Activated CD8-positive, alpha-beta memory T cell treated with anti-CD3 and anti-CD28 coated beads for 24 hours (primary cell): ENCODE measurements around the gene CMPK2.
"Not testable (repeated sequence)": the region's sequence is repeated elsewhere in the genome, so short reads cannot be mapped to it uniquely, and the experiment has no call there.

Experiments used
- DNase-seq: peaks from one replicate; pipeline ENCODE4 v3.0.0-alpha.2; 2020

The CMPK2 gene

GRCh38 chr2:6880200-6880733 lies 14.6 kb upstream of the CMPK2 start:
- no peak for DNase-seq

DNA sequence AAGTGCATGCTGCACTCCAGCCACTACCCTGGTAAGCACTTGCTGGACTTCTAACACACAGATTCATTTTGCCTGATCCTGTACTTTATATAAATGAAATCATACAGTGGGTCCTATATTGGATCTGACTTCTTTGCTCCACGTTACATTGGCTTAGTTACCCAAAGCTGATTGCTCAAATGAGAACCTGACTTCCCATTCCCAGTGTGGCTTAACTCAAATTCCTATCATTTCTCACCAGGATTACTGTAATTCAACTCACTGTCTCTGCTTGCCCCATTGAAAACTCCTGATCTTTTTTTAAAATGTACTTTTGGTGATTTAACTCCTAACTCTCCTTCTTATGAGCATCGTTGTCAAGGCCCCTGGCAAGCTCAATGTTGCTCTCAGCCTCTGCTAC lies 13.3 kb upstream of the CMPK2 start:
- no peak for DNase-seq

GRCh38 chr2:6878549-6878948 lies 12.8 kb upstream of the CMPK2 start:
- DNase-seq: no peak

DNA sequence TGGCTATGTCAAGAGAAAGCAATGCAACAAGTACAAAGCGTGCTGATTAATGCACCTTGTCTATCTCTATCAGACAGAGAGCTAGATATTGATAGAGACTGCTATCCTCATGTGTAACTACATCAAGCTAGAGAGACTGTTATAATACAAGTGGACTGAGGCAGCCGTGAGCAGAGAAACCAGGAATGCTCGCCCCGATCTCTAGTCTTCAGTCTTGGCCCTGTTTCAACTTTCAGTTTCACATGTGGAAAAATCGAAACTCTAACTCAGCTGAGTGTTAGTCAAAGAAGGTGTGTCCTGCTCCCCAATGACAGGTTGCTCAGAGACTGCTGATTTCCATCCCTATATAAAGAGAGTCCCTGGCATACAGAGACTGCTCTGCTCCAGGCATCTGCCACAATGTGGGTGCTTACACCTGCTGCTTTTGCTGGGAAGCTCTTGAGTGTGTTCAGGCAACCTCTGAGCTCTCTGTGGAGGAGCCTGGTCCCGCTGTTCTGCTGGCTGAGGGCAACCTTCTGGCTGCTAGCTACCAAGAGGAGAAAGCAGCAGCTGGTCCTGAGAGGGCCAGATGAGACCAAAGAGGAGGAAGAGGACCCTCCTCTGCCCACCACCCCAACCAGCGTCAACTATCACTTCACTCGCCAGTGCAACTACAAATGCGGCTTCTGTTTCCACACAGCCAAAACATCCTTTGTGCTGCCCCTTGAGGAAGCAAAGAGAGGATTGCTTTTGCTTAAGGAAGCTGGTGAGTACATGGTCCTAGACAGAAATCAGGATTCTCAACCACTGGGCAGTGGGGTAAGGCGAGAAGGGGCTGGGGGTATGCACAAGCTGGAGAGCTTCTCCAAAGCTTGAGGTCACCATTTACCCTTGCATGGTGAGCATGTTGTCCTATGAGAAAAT lies 11.9 kb upstream of the CMPK2 start, which contains the start of gene RSAD2:
Gene RSAD2 (plus strand): TSS at position 376 of the 903 bp plus-strand sequence. CDS start 24 bp downstream, at position 400.
- DNase-seq: no peak

DNA sequence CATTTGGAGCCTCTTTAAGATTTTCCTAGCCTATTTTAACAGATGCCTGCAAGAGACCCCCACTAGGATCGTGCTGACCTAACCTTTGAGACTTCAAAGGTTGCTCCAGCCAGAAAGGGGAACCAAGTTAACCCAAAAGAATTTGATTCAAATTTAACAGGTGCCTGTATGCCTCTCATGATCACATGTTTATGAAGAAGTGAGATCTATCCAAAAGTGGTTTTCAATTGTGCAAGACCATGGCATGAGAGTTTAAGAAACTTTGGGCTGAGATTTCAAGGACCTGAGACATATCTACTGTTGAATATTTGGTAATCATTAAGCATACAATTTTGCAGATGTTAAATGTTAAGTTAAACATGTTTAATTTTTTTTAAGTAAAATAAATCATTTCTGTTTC lies 10.6 kb upstream of the CMPK2 start:
- no peak for DNase-seq

DNA sequence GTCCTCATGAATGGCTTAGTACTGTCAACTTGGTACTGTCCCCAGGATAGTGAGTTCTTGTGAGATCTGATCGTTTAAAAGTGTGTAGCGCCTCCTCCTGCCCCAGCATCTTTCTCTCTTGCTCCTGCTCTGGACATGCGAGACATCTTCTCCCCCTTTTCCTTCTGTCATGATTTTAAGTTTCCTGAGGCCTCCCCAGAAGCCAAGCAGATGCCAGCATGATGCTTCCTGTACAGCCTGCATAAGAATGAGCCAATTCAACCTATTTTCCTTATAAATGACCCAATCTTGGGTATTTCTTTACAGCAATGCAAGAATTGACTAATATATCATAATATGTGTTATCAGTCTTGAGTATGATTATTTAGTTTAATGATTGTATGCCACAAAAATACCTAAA lies 8.3 kb upstream of the CMPK2 start:
- no peak for DNase-seq

DNA sequence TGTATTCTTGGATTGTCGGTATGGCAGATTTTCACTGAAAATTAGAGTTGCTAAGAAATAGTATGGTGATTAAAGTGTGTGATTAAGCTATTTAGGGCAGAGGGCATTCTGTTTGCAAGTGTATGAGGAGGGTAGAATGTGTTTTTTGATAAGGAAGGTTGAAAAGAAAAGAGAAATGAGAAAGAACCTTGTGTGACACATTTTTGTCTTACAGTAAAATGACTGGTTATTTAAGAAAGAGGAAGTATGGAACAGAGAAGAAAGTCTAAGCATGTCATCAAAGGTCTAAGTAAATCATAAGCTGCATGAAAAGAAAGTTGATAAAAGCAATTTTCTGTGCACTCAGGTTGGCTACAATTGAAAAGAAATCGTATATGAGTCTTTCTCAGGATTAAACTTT lies 6.7 kb upstream of the CMPK2 start:
- no peak for DNase-seq

GRCh38 chr2:6866982-6867381 lies 1.3 kb upstream of the CMPK2 start:
- no peak for DNase-seq

GRCh38 chr2:6866275-6866671 lies 566 bp upstream of the CMPK2 start:
- no peak for DNase-seq

DNA sequence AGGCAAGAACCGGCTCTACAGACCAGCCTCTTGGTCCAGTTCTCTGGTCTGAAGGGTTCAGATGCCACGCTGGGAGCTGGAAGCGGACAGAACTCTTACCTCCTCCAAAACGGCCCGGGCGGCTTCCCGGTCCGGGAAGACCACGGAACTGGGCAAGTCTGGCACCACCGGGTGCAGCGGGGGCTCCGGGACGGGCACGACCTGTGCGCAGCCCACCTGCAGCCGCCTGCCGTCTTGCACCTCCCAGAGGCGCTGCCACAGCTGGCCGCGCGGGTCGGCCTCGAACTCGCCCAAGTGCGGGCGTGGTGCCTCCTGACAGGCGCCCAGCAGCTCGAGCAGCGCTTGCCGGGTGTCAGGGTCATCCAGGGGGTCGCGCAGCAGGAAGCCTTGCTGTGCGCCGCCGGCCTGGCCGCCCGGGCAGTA lies 773 bp downstream of the CMPK2 start:
- peak; percentile 63 for DNase-seq

- no peak for DNase-seq
Observed at GRCh38 chr2:6864231-6864754, 1.4 kb downstream of the CMPK2 start.

DNA sequence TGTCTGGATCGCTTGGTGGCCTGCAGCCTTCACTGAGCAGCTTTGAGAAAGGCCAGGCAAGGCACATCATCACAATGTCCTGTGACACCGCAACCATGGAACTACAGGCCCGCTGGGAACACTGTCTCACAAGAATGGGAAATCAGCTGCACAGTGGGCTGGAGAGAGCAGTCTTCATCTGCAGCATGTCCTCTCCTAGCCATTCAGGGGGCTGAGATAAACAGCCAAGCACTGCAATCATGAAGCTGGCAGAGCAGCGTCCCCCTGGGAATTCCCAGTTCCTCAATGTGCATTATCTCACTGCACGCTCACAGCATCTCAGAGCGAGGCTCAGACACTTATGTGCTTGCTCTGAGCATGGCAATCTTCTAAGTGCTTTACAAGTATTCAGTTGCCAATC lies 1.9 kb downstream of the CMPK2 start:
- no peak for DNase-seq

DNA sequence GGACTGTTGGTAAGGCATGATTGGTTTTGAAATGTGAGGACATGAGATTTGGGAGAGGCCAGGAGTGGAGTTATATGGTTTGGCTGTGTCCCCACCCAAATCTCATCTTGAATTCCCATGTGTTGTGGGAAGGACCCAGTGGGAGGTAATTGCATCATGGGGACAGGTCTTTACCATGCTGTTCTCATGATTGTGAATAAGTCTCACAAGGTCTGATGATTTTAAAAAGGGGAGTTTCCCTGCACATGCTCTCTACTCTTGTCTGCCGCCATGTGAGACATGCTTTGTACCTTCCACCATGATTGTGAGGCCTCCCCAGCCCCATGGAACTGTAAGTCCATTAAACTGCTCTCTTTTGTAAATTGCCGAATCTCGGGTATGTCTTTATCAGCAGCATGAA lies 5.4 kb downstream of the CMPK2 start:
- no peak for DNase-seq

- not testable (repeated sequence) for DNase-seq
Observed at GRCh38 chr2:6858466-6859027, 7.2 kb downstream of the CMPK2 start.

- DNase-seq: no peak
Observed at GRCh38 chr2:6856548-6856920, 9.2 kb downstream of the CMPK2 start.

GRCh38 chr2:6855860-6856547 lies 9.7 kb downstream of the CMPK2 start:
- no peak for DNase-seq

DNA sequence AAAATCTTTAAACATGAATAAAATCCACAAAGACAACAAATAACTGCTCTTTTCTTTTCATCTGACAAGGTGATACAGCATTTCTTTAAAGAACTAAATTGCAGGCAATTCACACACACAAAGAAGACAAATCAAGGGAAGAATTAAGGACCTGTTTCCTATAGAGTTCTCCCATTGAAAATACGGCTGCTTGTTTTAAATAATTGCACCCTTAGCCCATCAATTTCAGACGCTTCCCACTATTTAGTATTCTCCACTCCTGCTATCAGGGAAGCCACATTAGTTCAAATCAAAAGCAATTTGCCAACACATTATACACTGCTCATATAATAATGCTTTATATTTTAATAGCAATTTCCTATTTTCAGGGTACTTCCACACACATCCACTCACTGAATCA lies 11.3 kb downstream of the CMPK2 start:
- DNase-seq: no peak

DNA sequence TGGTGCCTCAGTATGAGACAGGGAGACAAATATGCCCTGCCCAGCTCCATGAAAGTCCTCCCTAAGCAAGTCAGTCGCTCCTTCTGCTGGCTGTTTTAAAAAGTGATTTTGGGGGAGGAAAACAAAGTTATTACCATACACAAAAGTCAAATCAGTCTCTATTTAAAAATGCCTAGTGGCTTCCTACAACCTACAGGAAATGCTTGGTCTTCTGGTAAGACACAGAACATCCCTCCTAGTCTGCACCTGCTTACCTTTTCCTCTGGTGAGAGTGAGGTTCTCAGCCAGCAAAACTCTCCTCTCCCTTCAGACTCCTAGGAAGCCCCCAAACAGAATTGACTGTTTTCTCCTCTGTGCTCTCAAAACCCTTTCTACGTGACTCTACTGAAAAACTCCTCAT lies 13.5 kb downstream of the CMPK2 start:
- DNase-seq: no peak

DNA sequence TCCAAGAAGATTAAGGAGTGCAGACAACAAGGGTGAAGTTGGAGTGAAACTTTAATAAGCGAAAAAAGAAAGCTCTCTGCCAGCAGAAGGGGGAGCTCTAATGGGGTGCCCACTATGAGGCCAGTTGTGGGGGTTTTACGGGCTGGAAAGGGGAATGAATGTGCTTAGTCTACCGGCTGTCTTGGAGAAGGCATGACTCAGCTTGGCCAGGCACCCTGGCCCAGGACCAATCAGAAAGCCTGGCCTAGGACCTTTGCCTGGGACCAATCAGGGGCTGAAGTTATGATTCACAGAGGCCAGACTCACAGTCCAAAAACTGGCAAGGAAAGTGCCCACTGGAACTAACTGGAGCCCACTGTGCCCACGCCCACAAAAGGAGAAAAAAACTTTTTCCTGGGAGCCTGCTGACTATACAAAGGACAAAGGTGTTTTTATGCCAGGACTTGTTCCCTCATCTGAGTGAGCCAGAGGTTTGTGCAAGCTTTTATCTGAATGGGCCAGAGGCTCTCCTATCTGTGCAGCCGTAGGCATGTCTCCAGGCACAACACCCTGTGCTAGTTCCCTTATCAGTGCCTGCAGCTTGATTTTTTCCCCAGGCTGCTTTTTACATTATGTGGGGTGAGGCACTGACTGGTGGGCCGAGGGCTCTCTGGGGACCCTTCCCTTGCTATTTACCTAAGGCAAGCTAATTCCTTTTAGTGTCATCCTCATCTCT lies 18.6 kb downstream of the CMPK2 start:
- DNase-seq: no peak

GRCh38 chr2:6846540-6846939 lies 19.2 kb downstream of the CMPK2 start:
- no peak for DNase-seq

GRCh38 chr2:6845903-6846302 lies 19.8 kb downstream of the CMPK2 start:
- no peak for DNase-seq

- DNase-seq: no peak
Observed at GRCh38 chr2:6845312-6845711, 20.4 kb downstream of the CMPK2 start.
